IMR-90 (cell line): ENCODE results near the gene PTGR2. TPM values are rescaled to one million over a fixed set of nuclear protein-coding genes. Genes with fewer than 3 reads are reported as not detected.

ENCODE experiments used
- ATAC-seq: fragments of 200-7000 bp; cut with Tn5 transposase; 2 replicates; pipeline ENCODE4 v1.9.1; 2020; ENCODE audit warnings: low read depth, mild to moderate bottlenecking, moderate library complexity
- BruUV-seq: library from RNA; stranded (reverse); fragments of 400-500 nt; replicated peaks from 2 replicates; lab custom pipeline; 2021; lab: Mats Ljungman, UMichigan
- CTCF ChIA-PET: fragments of 300-600 bp; formaldehyde crosslinking; extraction: SDS; loops from one replicate; lab custom pipeline; 2021; ENCODE audit warnings: antibody characterized with exemption; lab: Yijun Ruan, JAX
- POLR2A ChIA-PET: fragments of 300-600 bp; sonication (Branson Sonifier 250); formaldehyde crosslinking; loops from one replicate; lab custom pipeline; 2022; ENCODE audit warnings: antibody characterized with exemption; ENCODE audit not compliant: unreplicated experiment; lab: Charles Lee
- DNase-seq: peaks from one replicate; pipeline ENCODE4 v3.0.0; 2013
- H2AFZ ChIP-seq: replicated peaks from 2 replicates; pipeline ENCODE3; 2013; ENCODE audit warnings: low read length, mild to moderate bottlenecking; ENCODE audit not compliant: poor library complexity
- H2AK5ac ChIP-seq: 2 replicates; pipeline ENCODE4 v1.6.1; 2013; ENCODE audit warnings: low read depth, low read length, inconsistent platforms
- H2AK9ac ChIP-seq: replicated peaks from 2 replicates; pipeline ENCODE3; 2013; ENCODE audit warnings: mild to moderate bottlenecking, low read depth, low read length, moderate library complexity; ENCODE audit not compliant: poor library complexity
- H2BK120ac ChIP-seq: 2 replicates; pipeline ENCODE4 v1.6.1; 2013; ENCODE audit warnings: low read depth, low read length, inconsistent platforms
- H2BK15ac ChIP-seq: 3 replicates; pipeline ENCODE4 v1.6.1; 2013; ENCODE audit warnings: low read depth, low read length, inconsistent platforms
- H2BK20ac ChIP-seq: 2 replicates; pipeline ENCODE4 v1.6.1; 2013; ENCODE audit warnings: low read depth, mild to moderate bottlenecking, inconsistent platforms, low read length, moderate library complexity
- H2BK5ac ChIP-seq: 2 replicates; pipeline ENCODE4 v1.6.1; 2013; ENCODE audit warnings: mild to moderate bottlenecking, low read depth, low read length, inconsistent platforms; ENCODE audit not compliant: poor library complexity, severe bottlenecking
- H3K14ac ChIP-seq: replicated peaks from 2 replicates; pipeline ENCODE4 v1.6.1; 2013; ENCODE audit warnings: low read depth, low read length, inconsistent platforms
- H3K18ac ChIP-seq: 2 replicates; pipeline ENCODE4 v1.6.1; 2013; ENCODE audit warnings: low read depth, low read length, control low read depth
- H3K23ac ChIP-seq: 2 replicates; pipeline ENCODE4 v1.6.1; 2013; ENCODE audit warnings: low read depth, low read length, inconsistent platforms
- H3K27ac ChIP-seq: 2 replicates; pipeline ENCODE4 v1.5.1; 2013; ENCODE audit warnings: mild to moderate bottlenecking, control low read depth, low read length; ENCODE audit not compliant: insufficient read depth
- H3K27me3 ChIP-seq: 2 replicates; pipeline ENCODE4 v1.6.1; 2013; ENCODE audit warnings: low read length; ENCODE audit not compliant: control insufficient read depth, insufficient read depth
- H3K36me3 ChIP-seq: 2 replicates; pipeline ENCODE4 v1.6.1; 2013; ENCODE audit warnings: low read length, mixed read lengths; ENCODE audit not compliant: control insufficient read depth, insufficient read depth
- H3K4ac ChIP-seq: 2 replicates; pipeline ENCODE4 v1.6.1; 2013; ENCODE audit warnings: low read depth, low read length, inconsistent platforms
- H3K4me1 ChIP-seq: 2 replicates; pipeline ENCODE4 v1.6.1; 2013; ENCODE audit warnings: low read length, mixed read lengths; ENCODE audit not compliant: control insufficient read depth, insufficient read depth
- H3K4me2 ChIP-seq: 2 replicates; pipeline ENCODE4 v1.6.1; 2013; ENCODE audit warnings: low read depth, mild to moderate bottlenecking, control low read depth, low read length, moderate library complexity
- H3K4me3 ChIP-seq: 2 replicates; pipeline ENCODE4 v1.5.1; 2013; ENCODE audit warnings: low read depth, mild to moderate bottlenecking, control low read depth, low read length, moderate library complexity; ENCODE audit not compliant: insufficient read depth
- H3K56ac ChIP-seq: 2 replicates; pipeline ENCODE4 v1.6.1; 2013; ENCODE audit warnings: low read length, inconsistent platforms; ENCODE audit not compliant: insufficient read depth; ENCODE audit errors: extremely low read depth
- H3K79me1 ChIP-seq, 2 experiments: 2 replicates each; pipeline ENCODE4 v1.6.1; 2013; ENCODE audit warnings: low read length in 2 of 2, inconsistent platforms in 1 of 2, low read depth in 1 of 2
- H3K9ac ChIP-seq: 2 replicates; pipeline ENCODE4 v1.6.1; 2013; ENCODE audit warnings: low read depth, low read length, control low read depth
- H3K9me1 ChIP-seq: 2 replicates; pipeline ENCODE4 v1.6.1; 2013; ENCODE audit warnings: low read length, inconsistent platforms; ENCODE audit not compliant: insufficient read depth
- H3K9me3 ChIP-seq: 2 replicates; pipeline ENCODE4 v1.6.1; 2013; ENCODE audit warnings: low read length; ENCODE audit not compliant: control insufficient read depth, insufficient read depth
- H4K20me1 ChIP-seq: 2 replicates; pipeline ENCODE4 v1.6.1; 2013; ENCODE audit warnings: low read length, inconsistent platforms; ENCODE audit not compliant: insufficient read depth
- H4K5ac ChIP-seq: 2 replicates; pipeline ENCODE4 v1.6.1; 2013; ENCODE audit warnings: mild to moderate bottlenecking, low read depth, low read length, control low read depth
- H4K8ac ChIP-seq, 2 experiments: 2 replicates each; pipeline ENCODE4 v1.6.1; 2013; ENCODE audit warnings: low read depth in 2 of 2, low read length in 2 of 2, control low read depth in 1 of 2, inconsistent platforms in 1 of 2
- H4K91ac ChIP-seq: 2 replicates; pipeline ENCODE4 v1.6.1; 2013; ENCODE audit warnings: low read depth, low read length, inconsistent platforms; ENCODE audit not compliant: insufficient read depth
- BHLHE40 ChIP-seq: fragments of 150-350 bp; IDR thresholded peaks from 2 replicates; pipeline ENCODE4 v1.6.1; 2016; ENCODE audit warnings: mild to moderate bottlenecking, low read depth, low read length
- ELK1 ChIP-seq: fragments of 150-350 bp; IDR thresholded peaks from 2 replicates; pipeline ENCODE4 v1.6.1; 2016; ENCODE audit warnings: low read depth, mild to moderate bottlenecking, low read length, moderate library complexity, borderline replicate concordance
- MAZ ChIP-seq: IDR thresholded peaks from 2 replicates; pipeline ENCODE4 v1.6.1; 2012; ENCODE audit warnings: low read depth, mild to moderate bottlenecking, low read length, improper control_type of control experiment, moderate library complexity, borderline replicate concordance
- RAD21 ChIP-seq: IDR thresholded peaks from 2 replicates; pipeline ENCODE4 v1.6.1; 2012; ENCODE audit warnings: low read length, improper control_type of control experiment
- WGBS, 2 experiments: methylation state at CpG; one replicate each; pipeline versions ENCODE4 v1.1.5 to v1.1.7; 2013; ENCODE audit warnings: missing lambda C conversion rate in 2 of 2; ENCODE audit not compliant: insufficient read length in 1 of 2; ENCODE audit errors: extremely low coverage in 2 of 2; 5-methylcytosine and 5-hydroxymethylcytosine counted together
- dilution Hi-C: fragments of 300-500 bp; cut with HindIII; formaldehyde crosslinking; loops from one replicate; pipeline ENCODE4 v1.14.3; 2018; ENCODE audit warnings: low sequenced_read_pairs; ENCODE audit not compliant: unreplicated experiment
- in situ Hi-C: fragments of 300-500 bp; cut with MboI; formaldehyde crosslinking; loops from 3 replicates; pipeline ENCODE4 v1.14.3; 2019; ENCODE audit warnings: low sequenced_read_pairs, inconsistent platforms, mixed read lengths
- intact Hi-C: fragments of 100-400 bp; cut with micrococcal nuclease; formaldehyde crosslinking; loops from 2 replicates; pipeline ENCODE4 v1.10.0; 2022
- polyA plus RNA-seq, 3 experiments: library from polyadenylated mRNA; depleted of rRNA; stranded (reverse); fragments of >200 nt; gene quantifications; 2 replicates each; pipeline ENCODE4 v1.2.3, GENCODE V29; 2012; ENCODE audit warnings: low replicate concordance in 1 of 3
- total RNA-seq: library from RNA; depleted of rRNA; stranded (reverse); fragments of >200 nt; gene quantifications from 2 replicates; pipeline ENCODE4 v1.2.3, GENCODE V29; 2012
- TF ChIP-seq, protein P1 (sequence below): conservative IDR thresholded peaks from 2 replicates; pipeline ENCODE4 v1.5.1; 2012; ENCODE audit warnings: mild to moderate bottlenecking, low read depth, low read length, improper control_type of control experiment

PTGR2 gene
- total and polyA plus RNA-seq, 2 of the 4 experiments (the other 2 are of a cell fraction): 1.3 to 3.2 TPM

- Histone ChIP-seq H2BK15ac (no peak overlapping the region), H3K56ac (no peak overlapping the region), H3K36me3 (no peaks in the 10 kb centered on the region), H3K23ac (no peak overlapping the region), H3K18ac (no peak overlapping the region), H3K4ac (no peak overlapping the region), H3K14ac (no peak overlapping the region), H3K9me3 (no peaks in the 10 kb centered on the region), H3K9me1 (no peaks in the 10 kb centered on the region), H3K4me3 (no peak overlapping the region), H3K9ac (no peak overlapping the region), H3K4me2 (no peak overlapping the region), H3K4me1 (peaks cover 2% of the 10 kb centered on the region; the same call in 1 of the 2 replicates), H4K5ac (no peak overlapping the region), H4K91ac (no peak overlapping the region), H2AK9ac (no peak overlapping the region), H2BK120ac (no peak overlapping the region), H4K8ac (no peak overlapping the region), H2BK20ac (no peak overlapping the region), H4K20me1 (no peaks in the 10 kb centered on the region), H3K27me3 (no peaks in the 10 kb centered on the region; the same call in 1 of the 2 replicates), H3K27ac (no peak overlapping the region), H3K79me1 (no peaks in the 10 kb centered on the region), H2AK5ac (no peak overlapping the region), H2AFZ (no peak overlapping the region), H2BK5ac (no peak overlapping the region)
- ATAC-seq (no peak), DNase-seq (no peak)
- dilution Hi-C loops: no loop called here
- no TSS peak for BruUV-seq
- WGBS, 2 experiments: 73 to 100% methylated on average over 1 to 2 of the region's 2 CpGs
- intact Hi-C loops: no loop called here
- in situ Hi-C loops: no loop called here
- TF ChIP-seq RAD21 (no peak), BHLHE40 (no peak), ELK1 (no peak), MAZ (no peak)
- TF ChIP-seq, protein P1, sequence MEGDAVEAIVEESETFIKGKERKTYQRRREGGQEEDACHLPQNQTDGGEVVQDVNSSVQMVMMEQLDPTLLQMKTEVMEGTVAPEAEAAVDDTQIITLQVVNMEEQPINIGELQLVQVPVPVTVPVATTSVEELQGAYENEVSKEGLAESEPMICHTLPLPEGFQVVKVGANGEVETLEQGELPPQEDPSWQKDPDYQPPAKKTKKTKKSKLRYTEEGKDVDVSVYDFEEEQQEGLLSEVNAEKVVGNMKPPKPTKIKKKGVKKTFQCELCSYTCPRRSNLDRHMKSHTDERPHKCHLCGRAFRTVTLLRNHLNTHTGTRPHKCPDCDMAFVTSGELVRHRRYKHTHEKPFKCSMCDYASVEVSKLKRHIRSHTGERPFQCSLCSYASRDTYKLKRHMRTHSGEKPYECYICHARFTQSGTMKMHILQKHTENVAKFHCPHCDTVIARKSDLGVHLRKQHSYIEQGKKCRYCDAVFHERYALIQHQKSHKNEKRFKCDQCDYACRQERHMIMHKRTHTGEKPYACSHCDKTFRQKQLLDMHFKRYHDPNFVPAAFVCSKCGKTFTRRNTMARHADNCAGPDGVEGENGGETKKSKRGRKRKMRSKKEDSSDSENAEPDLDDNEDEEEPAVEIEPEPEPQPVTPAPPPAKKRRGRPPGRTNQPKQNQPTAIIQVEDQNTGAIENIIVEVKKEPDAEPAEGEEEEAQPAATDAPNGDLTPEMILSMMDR: no peak
- ChIA-PET POLR2A (no interaction called here), CTCF (no interaction called here)
Observed at GRCh38 chr14:73811164-73811503, 40.5 kb upstream of the PTGR2 start.
